SK-N-SH treated with all-trans-retinoic acid at 6 μM for 48 hours (cell line): ENCODE data around the gene SUPV3L1.

Source experiments
- ATAC-seq: fragments of 200-7000 bp; cut with Tn5 transposase; 3 replicates; pipeline ENCODE4 v1.9.1; 2020; ENCODE audit warnings: mild to moderate bottlenecking, moderate library complexity
- ARNTL ChIP-seq: fragments of 450-650 bp; formaldehyde crosslinking; IDR thresholded peaks from 2 replicates; pipeline ENCODE4 v1.5.0; 2020; ENCODE audit warnings: low read depth, mild to moderate bottlenecking, moderate library complexity, borderline replicate concordance
- BACH2 ChIP-seq: fragments of 250-450 bp; sonication (Bioruptor Pico); IDR thresholded peaks from 2 replicates; pipeline ENCODE4 v1.9.0; 2021; ENCODE audit warnings: mild to moderate bottlenecking, borderline replicate concordance
- CREB5 ChIP-seq: fragments of 250-450 bp; sonication (Bioruptor Pico); IDR thresholded peaks from 2 replicates; pipeline ENCODE4 v1.5.1; 2020; ENCODE audit warnings: low read depth, mild to moderate bottlenecking, moderate library complexity
- CSDC2 ChIP-seq: fragments of 250-450 bp; sonication (Bioruptor Pico); IDR thresholded peaks from 2 replicates; pipeline ENCODE4 v1.5.0; 2020; ENCODE audit warnings: mild to moderate bottlenecking, moderate library complexity
- ESRRG ChIP-seq: fragments of 250-450 bp; sonication (Bioruptor Pico); IDR thresholded peaks from 2 replicates; pipeline ENCODE4 v1.6.1; 2021; ENCODE audit warnings: mild to moderate bottlenecking
- GLIS3 ChIP-seq: fragments of 250-450 bp; sonication (Bioruptor Pico); IDR thresholded peaks from 2 replicates; pipeline ENCODE4 v1.5.0; 2020; ENCODE audit warnings: mild to moderate bottlenecking, moderate library complexity
- ISL1 ChIP-seq: fragments of 250-450 bp; sonication (Bioruptor Pico); IDR thresholded peaks from 2 replicates; pipeline ENCODE4 v2.1.2; 2022; ENCODE audit warnings: mild to moderate bottlenecking, moderate library complexity
- PATZ1 ChIP-seq: fragments of 250-450 bp; sonication (Bioruptor Pico); IDR thresholded peaks from 2 replicates; pipeline ENCODE4 v1.8.0; 2020; ENCODE audit warnings: mild to moderate bottlenecking, moderate library complexity, borderline replicate concordance
- POU6F1 ChIP-seq: fragments of 250-450 bp; sonication (Bioruptor Pico); IDR thresholded peaks from 2 replicates; pipeline ENCODE4 v1.8.0; 2021; ENCODE audit warnings: low read depth, mild to moderate bottlenecking, moderate library complexity, borderline replicate concordance
- PPARA ChIP-seq: fragments of 250-450 bp; sonication (Bioruptor Pico); IDR thresholded peaks from 2 replicates; pipeline ENCODE4 v1.5.0; 2020; ENCODE audit warnings: mild to moderate bottlenecking, borderline replicate concordance
- RARB ChIP-seq: fragments of 250-450 bp; sonication (Bioruptor Pico); IDR thresholded peaks from 2 replicates; pipeline ENCODE4 v1.8.0; 2021; ENCODE audit warnings: mild to moderate bottlenecking, moderate library complexity
- SNAI2 ChIP-seq: fragments of 250-450 bp; sonication (Bioruptor Pico); IDR thresholded peaks from 2 replicates; pipeline ENCODE4 v1.5.0; 2020; ENCODE audit warnings: mild to moderate bottlenecking, moderate library complexity
- TCF4 ChIP-seq: fragments of 250-450 bp; sonication (Bioruptor Pico); IDR thresholded peaks from 2 replicates; pipeline ENCODE4 v1.8.0; 2021; ENCODE audit warnings: mild to moderate bottlenecking, moderate library complexity, borderline replicate concordance
- TOX ChIP-seq: fragments of 250-450 bp; sonication (Bioruptor Pico); IDR thresholded peaks from 2 replicates; pipeline ENCODE4 v1.8.0; 2021; ENCODE audit warnings: mild to moderate bottlenecking, moderate library complexity, borderline replicate concordance
- TSHZ2 ChIP-seq: fragments of 250-450 bp; sonication (Bioruptor Pico); IDR thresholded peaks from 2 replicates; pipeline ENCODE4 v1.5.0; 2020; ENCODE audit warnings: mild to moderate bottlenecking, moderate library complexity
- ZFP3 ChIP-seq: fragments of 250-450 bp; sonication (Bioruptor Pico); IDR thresholded peaks from 2 replicates; pipeline ENCODE4 v1.5.0; 2020; ENCODE audit warnings: mild to moderate bottlenecking, moderate library complexity
- ZFP30 ChIP-seq: fragments of 450-650 bp; formaldehyde crosslinking; IDR thresholded peaks from 2 replicates; pipeline ENCODE4 v1.5.0; 2022; ENCODE audit warnings: mild to moderate bottlenecking, moderate library complexity
- ZNF565 ChIP-seq: fragments of 450-650 bp; formaldehyde crosslinking; conservative IDR thresholded peaks from 2 replicates; pipeline ENCODE4 v1.5.0; 2020; ENCODE audit warnings: low read depth, mild to moderate bottlenecking, moderate library complexity
- ZNF70 ChIP-seq: fragments of 450-650 bp; formaldehyde crosslinking; IDR thresholded peaks from 2 replicates; pipeline ENCODE4 v1.5.0; 2020; ENCODE audit warnings: mild to moderate bottlenecking, moderate library complexity
- ZNF8 ChIP-seq: fragments of 450-650 bp; formaldehyde crosslinking; IDR thresholded peaks from 2 replicates; pipeline ENCODE4 v1.5.0; 2020; ENCODE audit warnings: mild to moderate bottlenecking, moderate library complexity
- TF ChIP-seq, protein P1 (sequence below): fragments of 250-450 bp; sonication (Bioruptor Pico); IDR thresholded peaks from 2 replicates; pipeline ENCODE4 v1.5.1; 2021; ENCODE audit warnings: mild to moderate bottlenecking, moderate library complexity

The SUPV3L1 gene

DNA sequence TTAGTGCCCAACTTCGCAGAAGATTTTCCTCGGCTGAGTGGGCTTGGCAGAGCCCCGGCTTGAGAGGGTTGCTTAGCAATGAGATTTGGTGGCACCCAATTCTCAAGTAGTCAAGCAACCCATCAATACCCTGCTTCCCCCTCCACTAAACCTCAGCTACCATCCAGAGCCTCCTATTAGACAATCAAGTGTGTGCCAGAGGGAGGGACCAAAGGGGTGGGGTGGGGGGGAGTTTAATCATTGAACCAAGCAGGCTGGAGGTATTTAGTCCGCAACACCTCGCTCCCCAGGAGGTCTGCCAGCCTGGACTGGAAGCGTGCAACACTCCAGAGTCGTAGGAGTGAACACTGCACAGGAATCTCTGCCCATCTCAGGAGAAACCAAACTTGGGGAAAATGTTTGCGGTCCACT is 40.0 kb downstream of the SUPV3L1 start, which contains the start of gene HKDC1:
Gene HKDC1 (plus strand): TSS at position 292 of the 411 bp plus-strand sequence. CDS start 104 bp downstream, at position 396.
- TF ChIP-seq SNAI2 (CRISPR knock-in tag) (no peak), ZNF8 (CRISPR knock-in tag) (no peak), ZFP3 (CRISPR knock-in tag) (no peak), TSHZ2 (CRISPR knock-in tag) (no peak), ISL1 (CRISPR knock-in tag) (no peak), TOX (no peak), GLIS3 (CRISPR knock-in tag) (no peak), POU6F1 (no peak), RARB (CRISPR knock-in tag) (no peak), PPARA (no peak), BACH2 (CRISPR knock-in tag) (no peak), ZNF70 (no peak), ZNF565 (no peak), ARNTL (CRISPR knock-in tag) (no peak), PATZ1 (no peak)
- TF ChIP-seq, protein P1, sequence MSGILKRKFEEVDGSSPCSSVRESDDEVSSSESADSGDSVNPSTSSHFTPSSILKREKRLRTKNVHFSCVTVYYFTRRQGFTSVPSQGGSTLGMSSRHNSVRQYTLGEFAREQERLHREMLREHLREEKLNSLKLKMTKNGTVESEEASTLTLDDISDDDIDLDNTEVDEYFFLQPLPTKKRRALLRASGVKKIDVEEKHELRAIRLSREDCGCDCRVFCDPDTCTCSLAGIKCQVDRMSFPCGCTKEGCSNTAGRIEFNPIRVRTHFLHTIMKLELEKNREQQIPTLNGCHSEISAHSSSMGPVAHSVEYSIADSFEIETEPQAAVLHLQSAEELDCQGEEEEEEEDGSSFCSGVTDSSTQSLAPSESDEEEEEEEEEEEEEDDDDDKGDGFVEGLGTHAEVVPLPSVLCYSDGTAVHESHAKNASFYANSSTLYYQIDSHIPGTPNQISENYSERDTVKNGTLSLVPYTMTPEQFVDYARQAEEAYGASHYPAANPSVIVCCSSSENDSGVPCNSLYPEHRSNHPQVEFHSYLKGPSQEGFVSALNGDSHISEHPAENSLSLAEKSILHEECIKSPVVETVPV = no peak
- ATAC-seq = no peak

- TF ChIP-seq ZFP30 (CRISPR knock-in tag) (no peak), TCF4 (CRISPR knock-in tag) (no peak), ESRRG (CRISPR knock-in tag) (no peak), SNAI2 (CRISPR knock-in tag) (no peak), BACH2 (CRISPR knock-in tag) (no peak), CREB5 (no peak)
- ATAC-seq = no peak
These were observed 40.5 kb downstream of the SUPV3L1 start for GRCh38 chr10:69220507-69220906.

DNA sequence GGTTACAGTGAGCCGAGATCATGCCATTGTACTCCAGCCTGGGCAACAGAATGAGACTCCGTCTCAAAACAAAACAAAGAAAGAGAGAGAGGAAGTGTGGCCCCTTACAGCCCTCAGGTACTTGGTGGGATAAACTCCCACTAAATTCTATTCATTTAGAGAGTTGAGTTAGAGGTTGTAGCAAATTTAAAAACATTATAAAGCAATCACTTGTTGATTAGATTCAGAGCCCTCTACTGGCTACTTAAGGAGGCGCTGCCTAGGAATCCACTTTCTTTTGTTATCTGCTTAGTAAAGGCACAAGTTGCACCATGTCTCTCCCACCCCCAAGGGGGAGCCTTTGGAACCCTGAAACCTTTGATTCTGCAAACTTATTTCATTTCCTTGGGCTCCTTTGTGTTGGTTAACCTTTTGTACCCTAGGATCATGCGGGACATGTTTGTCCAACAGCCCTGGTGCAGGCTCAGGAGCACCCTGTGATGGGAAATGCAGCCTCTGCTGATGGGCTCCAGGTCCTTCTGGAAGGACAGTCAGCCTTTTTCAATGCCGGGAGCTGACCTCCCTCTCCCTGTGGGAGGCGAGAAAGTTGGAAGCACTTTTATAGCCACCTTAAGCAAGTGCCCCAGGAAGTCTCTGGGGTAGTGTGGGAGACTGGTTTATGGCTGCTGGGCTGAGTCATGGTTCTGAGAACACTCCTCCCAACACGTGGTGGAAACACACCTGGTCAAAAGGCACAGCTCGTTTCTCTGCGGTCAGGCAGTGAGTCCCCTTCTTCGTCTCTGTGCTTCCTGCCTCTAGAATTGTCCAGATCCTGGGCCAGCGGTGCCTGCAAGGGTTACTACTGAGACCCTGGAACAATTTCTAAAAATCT is 42.4 kb downstream of the SUPV3L1 start:
- TF ChIP-seq ARNTL (CRISPR knock-in tag) = no peak
- TF ChIP-seq, protein P1 = no peak
- TF ChIP-seq ZNF8 (CRISPR knock-in tag) = no peak
- TF ChIP-seq PPARA = no peak
- no peak for TF ChIP-seq PATZ1
- no peak for TF ChIP-seq RARB (CRISPR knock-in tag)
- no peak for TF ChIP-seq GLIS3 (CRISPR knock-in tag)
- TF ChIP-seq CSDC2 = no peak
- TF ChIP-seq ZNF70 = no peak
- TF ChIP-seq ZFP3 (CRISPR knock-in tag) = no peak
- ATAC-seq = peak; percentile 91
